Heart left ventricle (tissue), 13 donors: ENCODE results near the gene TTC29.

Source experiments
- CTCF ChIP-seq, 12 donors: fragments of 200-600 bp; sonication (generic) in 4 of 12; IDR thresholded peaks; one replicate each; pipeline versions ENCODE4 v1.5.0 to v1.8.0; 2018 to 2022; ENCODE audit warnings: antibody characterized with exemption in 12 of 12, mild to moderate bottlenecking in 5 of 12
- POLR2A ChIP-seq, 2 donors: fragments of 450-650 bp; IDR thresholded peaks; one replicate each; pipeline ENCODE4 v1.6.1; 2017; ENCODE audit warnings: antibody characterized with exemption in 2 of 2, mild to moderate bottlenecking in 2 of 2, moderate library complexity in 2 of 2
- donor health status: ischemic (EF 13 %, LVEDD 7.1; RV severe dilation, severe dysfunction).
- donor health status: DM: no; HTN: yes; CAD: no.
- donor health status: DM: no; HTN: no; CAD: no.
- donor health status: ischemic (EF 25% LVEDD 6.9; RV normal size, moderate dysfunction).
- donor health status: ischemic (EF 25% LVEDD 5.7; RV mildly dilated, moderate dysfunction).
- donor health status: ischemic (EF 35%, LVEDD 5.7; RV mildly dilated, moderate dysfunction).
- donor health status: nonischemic (EF 11% LVEDD 7.7; RV severe dilation, severe dysfunction).
- donor health status: DM: yes; HTN: yes; CAD: no.
- donor health status: PGD.
- donor health status: ischemic (EF 29% LVEDD 5.4; RV normal size, mild dysfunction).
- donor health status: nonischemic (EF 23%, LVEDD 6.1; RV moderate dilation, normal function).

DNA sequence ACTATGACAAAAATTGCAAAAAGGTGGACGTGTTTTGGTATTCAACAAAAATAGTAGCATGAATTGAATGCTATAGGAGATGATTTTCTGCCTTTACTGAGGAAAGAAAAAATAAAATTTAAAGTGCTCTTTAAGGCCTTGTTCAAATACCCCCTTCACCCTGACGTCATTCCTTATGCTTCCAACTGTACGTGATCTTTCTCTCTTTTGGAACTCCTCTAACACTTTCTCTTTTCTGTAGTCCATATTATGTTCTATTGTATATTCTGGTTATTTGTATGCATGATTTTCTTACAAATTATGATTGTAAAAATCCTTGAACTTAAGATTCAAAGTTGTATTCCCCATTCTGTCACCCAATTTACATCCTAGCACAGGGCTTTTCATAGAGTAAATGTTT is 206.5 kb downstream of the TTC29 start:
- TF ChIP-seq CTCF (IDR thresholded peaks at IDR 0.05), result no peak
- TF ChIP-seq POLR2A (IDR thresholded peaks at IDR 0.05), result no peak
